Fibroblast of lung (primary cell): ENCODE data around the gene IL3RA. TPM values are rescaled to one million over a fixed set of nuclear protein-coding genes. Genes with fewer than 3 reads are reported as not detected.
"Not testable (repeated sequence)": the region's sequence is repeated elsewhere in the genome, so short reads cannot be mapped to it uniquely, and the experiment has no call there.

Source experiments
- DNase-seq, 2 donors: peaks; one replicate each; pipeline versions ENCODE4 v3.0.0 to v3.0.0-alpha.2; 2010; ENCODE audit warnings: low read depth in 2 of 2
- H2AFZ ChIP-seq: 2 replicates; pipeline ENCODE4 v1.5.1; 2012; ENCODE audit warnings: low read length, control low read depth, inconsistent platforms
- H3K27ac ChIP-seq: 2 replicates; pipeline ENCODE4 v1.5.1; 2011; ENCODE audit warnings: low read length, control low read depth; ENCODE audit not compliant: insufficient read depth
- H3K27me3 ChIP-seq: 2 replicates; pipeline ENCODE4 v1.5.1; 2011; ENCODE audit warnings: mild to moderate bottlenecking, low read length; ENCODE audit not compliant: control insufficient read depth, insufficient read depth
- H3K36me3 ChIP-seq: 2 replicates; pipeline ENCODE4 v1.5.1; 2011; ENCODE audit warnings: low read length; ENCODE audit not compliant: control insufficient read depth, insufficient read depth
- H3K4me1 ChIP-seq: 2 replicates; pipeline ENCODE4 v1.5.1; 2011; ENCODE audit warnings: low read length; ENCODE audit not compliant: control insufficient read depth, insufficient read depth; ENCODE audit errors: extremely low read depth
- H3K4me2 ChIP-seq: 2 replicates; pipeline ENCODE4 v1.5.1; 2011; ENCODE audit warnings: low read length, control low read depth; ENCODE audit not compliant: insufficient read depth; ENCODE audit errors: extremely low read depth
- H3K4me3 ChIP-seq, 4 experiments: fragments of 200-600 bp in 1 of 4; sonication (generic) in 1 of 4; replicated peaks in 1 of 4; 2 replicates each; pipeline ENCODE4 v1.5.1; 2011 to 2016; ENCODE audit warnings: low read length in 4 of 4, low read depth in 3 of 4, mild to moderate bottlenecking in 3 of 4, control low read depth in 2 of 4, inconsistent platforms in 1 of 4, mixed read lengths in 1 of 4; ENCODE audit not compliant: insufficient read depth in 1 of 4; ENCODE audit errors: control extremely low read depth in 1 of 4
- H3K79me2 ChIP-seq: 2 replicates; pipeline ENCODE4 v1.5.1; 2012; ENCODE audit warnings: mild to moderate bottlenecking, low read length, inconsistent platforms; ENCODE audit not compliant: control insufficient read depth, insufficient read depth
- H3K9ac ChIP-seq: 2 replicates; pipeline ENCODE4 v1.5.1; 2011; ENCODE audit warnings: mild to moderate bottlenecking, low read length, control low read depth; ENCODE audit not compliant: insufficient read depth
- H3K9me3 ChIP-seq: 2 replicates; pipeline ENCODE4 v1.5.1; 2012; ENCODE audit warnings: low read depth, low read length; ENCODE audit not compliant: control insufficient read depth, insufficient read depth
- H4K20me1 ChIP-seq: 2 replicates; pipeline ENCODE4 v1.5.1; 2011; ENCODE audit warnings: low read length; ENCODE audit not compliant: control insufficient read depth, insufficient read depth; ENCODE audit errors: extremely low read depth
- CTCF ChIP-seq, 2 donors: IDR thresholded peaks in 1 of 2; conservative IDR thresholded peaks in 1 of 2; 1 replicate in 1 of 2; 2 replicates in 1 of 2; pipeline ENCODE4 v1.5.1; 2011 to 2012; ENCODE audit warnings: low read length in 2 of 2, control low read depth in 1 of 2, inconsistent platforms in 1 of 2, low read depth in 1 of 2, mild to moderate bottlenecking in 1 of 2
- EZH2 ChIP-seq: IDR thresholded peaks from 2 replicates; pipeline ENCODE4 v1.5.1; 2012; ENCODE audit warnings: low read length, control low read depth, mild to moderate bottlenecking; ENCODE audit errors: missing control alignments
- polyA plus RNA-seq, 2 donors: library from polyadenylated mRNA; depleted of rRNA in 1 of 2; stranded (reverse) in 1 of 2; unstranded in 1 of 2; fragments of >200 nt; gene quantifications; 2 replicates each; pipeline ENCODE4 v1.2.1, GENCODE V29; 2011 to 2012; ENCODE audit warnings: missing spikeins in 1 of 2
- total RNA-seq: library from RNA; depleted of rRNA; stranded (reverse); fragments of >200 nt; gene quantifications from 2 replicates; pipeline ENCODE4 v1.2.1, GENCODE V29; 2014

The IL3RA gene
- total and polyA plus RNA-seq, 2 donors (not counting 1 experiment from before 2014, with no cell fraction given): under 0.01 to 0.03 TPM

- no peak for TF ChIP-seq EZH2
- no peak for TF ChIP-seq CTCF (conservative IDR thresholded peaks at IDR 0.05 in 1 of 2, IDR thresholded peaks at IDR 0.05 in 1 of 2; ENCODE audit: low read depth in 1 of 2, low read length in 2 of 2)
- H3K4me3 ChIP-seq: no peak overlapping the region
- H3K9me3 ChIP-seq: no peaks in the 10 kb centered on the region
Measured at GRCh38 chrX:1400742-1401471, 64.3 kb downstream of the IL3RA start.

GRCh38 chrX:1401611-1402430 lies 65.2 kb downstream of the IL3RA start:
- Histone ChIP-seq H3K4me2 (no peak overlapping the region), H4K20me1 (no peaks in the 10 kb centered on the region), H3K79me2 (no peaks in the 10 kb centered on the region), H3K27ac (no peak overlapping the region), H3K4me3 (no peak overlapping the region), H3K9ac (no peak overlapping the region), H3K27me3 (no peaks in the 10 kb centered on the region), H2AFZ (no peak overlapping the region), H3K36me3 (peaks cover 30% of the 10 kb centered on the region), H3K4me1 (no peaks in the 10 kb centered on the region), H3K9me3 (no peaks in the 10 kb centered on the region)
- TF ChIP-seq EZH2 (no peak), CTCF (conservative IDR thresholded peaks at IDR 0.05 in 1 of 2, IDR thresholded peaks at IDR 0.05 in 1 of 2; ENCODE audit: low read depth in 1 of 2, low read length in 2 of 2) (no peak)
- no peak for DNase-seq

More at GRCh38 chrX:1400742-1401471, 64.3 kb downstream of the IL3RA start:
- no peak overlapping the region for H3K27ac ChIP-seq
- H3K27me3 ChIP-seq: no peaks in the 10 kb centered on the region
- H2AFZ ChIP-seq: no peak overlapping the region
- no peaks in the 10 kb centered on the region for H4K20me1 ChIP-seq
- no peak overlapping the region for H3K9ac ChIP-seq
- no peak overlapping the region for H3K4me2 ChIP-seq
- no peaks in the 10 kb centered on the region for H3K4me1 ChIP-seq
- DNase-seq: no peak
- peaks cover 27% of the 10 kb centered on the region for H3K36me3 ChIP-seq
- peaks cover under 1% of the 10 kb centered on the region for H3K79me2 ChIP-seq

GRCh38 chrX:1403228-1403627 lies 66.6 kb downstream of the IL3RA start:
- Histone ChIP-seq H3K36me3 (peaks cover 35% of the 10 kb centered on the region), H3K9ac (no peak overlapping the region), H3K4me3 (no peak overlapping the region), H4K20me1 (no peaks in the 10 kb centered on the region), H3K4me2 (no peak overlapping the region), H3K79me2 (no peaks in the 10 kb centered on the region), H3K27ac (no peak overlapping the region), H3K27me3 (no peaks in the 10 kb centered on the region), H2AFZ (no peak overlapping the region), H3K4me1 (no peaks in the 10 kb centered on the region), H3K9me3 (no peaks in the 10 kb centered on the region)
- TF ChIP-seq EZH2 (no peak), CTCF (conservative IDR thresholded peaks at IDR 0.05 in 1 of 2, IDR thresholded peaks at IDR 0.05 in 1 of 2; ENCODE audit: low read depth in 1 of 2, low read length in 2 of 2) (no peak)
- DNase-seq: no peak

- not testable (repeated sequence) for H3K27ac ChIP-seq, H3K27me3 ChIP-seq, H3K4me2 ChIP-seq, H3K9me3 ChIP-seq, H3K4me1 ChIP-seq, H3K9ac ChIP-seq, H3K4me3 ChIP-seq, DNase-seq, H3K79me2 ChIP-seq, H4K20me1 ChIP-seq, H2AFZ ChIP-seq
- H3K36me3 ChIP-seq: peaks cover 35% of the 10 kb centered on the region
Measured at GRCh38 chrX:1403867-1404266, 67.3 kb downstream of the IL3RA start.
